NB4 (cell line): Measurements from ENCODE around the gene GPR39.

ENCODE experiments used
- CTCF ChIP-seq: IDR thresholded peaks from one replicate; pipeline ENCODE4 v1.5.1; 2012; ENCODE audit warnings: low read depth, low read length
- MAX ChIP-seq: IDR thresholded peaks from 2 replicates; pipeline ENCODE4 v1.6.1; 2011; ENCODE audit warnings: low read depth, low read length
- MYC ChIP-seq: IDR thresholded peaks from 2 replicates; pipeline ENCODE4 v1.6.1; 2011; ENCODE audit warnings: low read depth, low read length
- POLR2A ChIP-seq: IDR thresholded peaks from 2 replicates; pipeline ENCODE4 v1.6.1; 2011; ENCODE audit warnings: mild to moderate bottlenecking; ENCODE audit not compliant: insufficient read length; ENCODE audit errors: extremely low read depth

- TF ChIP-seq CTCF = no peak
- no peak for TF ChIP-seq MYC
- no peak for TF ChIP-seq POLR2A
- no peak for TF ChIP-seq MAX
Observed at GRCh38 chr2:132593171-132593570, 176.6 kb downstream of the GPR39 start.
